Gastrocnemius medialis (tissue), 4 donors: Measurements from ENCODE around the gene MRFAP1. TPM values are rescaled to one million over a fixed set of nuclear protein-coding genes. Genes with fewer than 3 reads are reported as not detected.

Source experiments
- ATAC-seq, 2 donors: fragments of 150-250 bp; one replicate each; pipeline ENCODE4 v1.9.1; 2016
- DNase-seq, 2 donors: peaks; one replicate each; pipeline ENCODE4 v3.0.0-alpha.2; 2019
- H3K27ac ChIP-seq, 4 donors: fragments of 200-600 bp; sonication (generic); 1 replicate in 1 of 4; 2 replicates in 3 of 4; pipeline ENCODE4 v1.5.1; 2016 to 2018; ENCODE audit warnings: mild to moderate bottlenecking in 2 of 4, moderate library complexity in 1 of 4
- H3K27me3 ChIP-seq, 3 donors: fragments of 200-600 bp; sonication (generic) in 2 of 3; 1 replicate in 1 of 3; 2 replicates in 2 of 3; pipeline versions ENCODE4 v1.5.1 to v1.6.0; 2016 to 2019; ENCODE audit warnings: mild to moderate bottlenecking in 1 of 3, moderate library complexity in 1 of 3
- H3K36me3 ChIP-seq, 2 donors: fragments of 200-600 bp; sonication (generic) in 1 of 2; one replicate each; pipeline ENCODE4 v1.5.1; 2017 to 2018
- H3K4me1 ChIP-seq, 2 donors: fragments of 200-600 bp; sonication (generic) in 1 of 2; one replicate each; pipeline ENCODE4 v1.5.1; 2016 to 2017; ENCODE audit warnings: mild to moderate bottlenecking in 2 of 2
- H3K4me3 ChIP-seq, 4 donors: fragments of 200-600 bp; sonication (generic) in 3 of 4; 1 replicate in 1 of 4; 2 replicates in 3 of 4; pipeline ENCODE4 v1.5.1; 2016 to 2019; ENCODE audit warnings: mild to moderate bottlenecking in 2 of 4
- H3K9me3 ChIP-seq, 3 donors: fragments of 200-600 bp; sonication (generic) in 2 of 3; 1 replicate in 1 of 3; 2 replicates in 2 of 3; pipeline ENCODE4 v1.5.1; 2016 to 2019
- POLR2A ChIP-seq, 2 donors: fragments of 450-650 bp; IDR thresholded peaks; one replicate each; pipeline ENCODE4 v1.6.1; 2017; ENCODE audit warnings: antibody characterized with exemption in 2 of 2, mild to moderate bottlenecking in 2 of 2, moderate library complexity in 2 of 2
- in situ Hi-C, 4 donors: fragments of 200-750 bp; cut with MboI; loops; one replicate each; pipeline versions ENCODE4 v1.15.0 to v1.8.0; 2017; ENCODE audit warnings: low sequenced_read_pairs in 4 of 4
- intact Hi-C: fragments of 100-400 bp; cut with DNase I; formaldehyde crosslinking; loops from one replicate; pipeline ENCODE4 v1.15.1; 2023; ENCODE audit warnings: low total_unique reads
- total RNA-seq, 4 donors: library from RNA; depleted of rRNA; stranded (reverse); fragments of >200 nt; gene quantifications; one replicate each; pipeline versions ENCODE4 v1.1.0 to v1.2.3, GENCODE V29; 2016
- TF ChIP-seq, protein P1 (sequence below), 5 experiments: fragments of 450-650 bp in 3 of 5; fragments of 200-600 bp in 2 of 5; sonication (generic) in 2 of 5; IDR thresholded peaks in 4 of 5; conservative IDR thresholded peaks in 1 of 5; 1 replicate in 4 of 5; 2 replicates in 1 of 5; pipeline ENCODE4 v1.5.1; 2016 to 2019; ENCODE audit warnings: antibody characterized with exemption in 5 of 5, mild to moderate bottlenecking in 3 of 5, moderate library complexity in 3 of 5

MRFAP1 gene
- total RNA-seq, 4 donors from 2014 or later = 180 to 281 (median 206) TPM

- no peaks in the 10 kb centered on the region for H3K27me3 ChIP-seq
- intact Hi-C loops (no loop called here), in situ Hi-C loops (no loop called here)
- H3K4me3 ChIP-seq = no peak overlapping the region
- no peak for DNase-seq
- H3K27ac ChIP-seq = no peak overlapping the region
- H3K36me3 ChIP-seq = peaks cover 0 to 2% of the 10 kb centered on the region in 2 donors
- no peak for ATAC-seq
- TF ChIP-seq POLR2A (IDR thresholded peaks at IDR 0.05) = no peak
- TF ChIP-seq, protein P1, sequence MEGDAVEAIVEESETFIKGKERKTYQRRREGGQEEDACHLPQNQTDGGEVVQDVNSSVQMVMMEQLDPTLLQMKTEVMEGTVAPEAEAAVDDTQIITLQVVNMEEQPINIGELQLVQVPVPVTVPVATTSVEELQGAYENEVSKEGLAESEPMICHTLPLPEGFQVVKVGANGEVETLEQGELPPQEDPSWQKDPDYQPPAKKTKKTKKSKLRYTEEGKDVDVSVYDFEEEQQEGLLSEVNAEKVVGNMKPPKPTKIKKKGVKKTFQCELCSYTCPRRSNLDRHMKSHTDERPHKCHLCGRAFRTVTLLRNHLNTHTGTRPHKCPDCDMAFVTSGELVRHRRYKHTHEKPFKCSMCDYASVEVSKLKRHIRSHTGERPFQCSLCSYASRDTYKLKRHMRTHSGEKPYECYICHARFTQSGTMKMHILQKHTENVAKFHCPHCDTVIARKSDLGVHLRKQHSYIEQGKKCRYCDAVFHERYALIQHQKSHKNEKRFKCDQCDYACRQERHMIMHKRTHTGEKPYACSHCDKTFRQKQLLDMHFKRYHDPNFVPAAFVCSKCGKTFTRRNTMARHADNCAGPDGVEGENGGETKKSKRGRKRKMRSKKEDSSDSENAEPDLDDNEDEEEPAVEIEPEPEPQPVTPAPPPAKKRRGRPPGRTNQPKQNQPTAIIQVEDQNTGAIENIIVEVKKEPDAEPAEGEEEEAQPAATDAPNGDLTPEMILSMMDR (IDR thresholded peaks at IDR 0.05 in 4 of 5, conservative IDR thresholded peaks at IDR 0.05 in 1 of 5) = peak in 1 of 5 experiments; percentile 32
- H3K4me1 ChIP-seq = peaks cover 11 to 16% of the 10 kb centered on the region in 2 donors
- no peaks in the 10 kb centered on the region for H3K9me3 ChIP-seq
Observed at GRCh38 chr4:6681191-6681590, 40.7 kb downstream of the MRFAP1 start.

DNA sequence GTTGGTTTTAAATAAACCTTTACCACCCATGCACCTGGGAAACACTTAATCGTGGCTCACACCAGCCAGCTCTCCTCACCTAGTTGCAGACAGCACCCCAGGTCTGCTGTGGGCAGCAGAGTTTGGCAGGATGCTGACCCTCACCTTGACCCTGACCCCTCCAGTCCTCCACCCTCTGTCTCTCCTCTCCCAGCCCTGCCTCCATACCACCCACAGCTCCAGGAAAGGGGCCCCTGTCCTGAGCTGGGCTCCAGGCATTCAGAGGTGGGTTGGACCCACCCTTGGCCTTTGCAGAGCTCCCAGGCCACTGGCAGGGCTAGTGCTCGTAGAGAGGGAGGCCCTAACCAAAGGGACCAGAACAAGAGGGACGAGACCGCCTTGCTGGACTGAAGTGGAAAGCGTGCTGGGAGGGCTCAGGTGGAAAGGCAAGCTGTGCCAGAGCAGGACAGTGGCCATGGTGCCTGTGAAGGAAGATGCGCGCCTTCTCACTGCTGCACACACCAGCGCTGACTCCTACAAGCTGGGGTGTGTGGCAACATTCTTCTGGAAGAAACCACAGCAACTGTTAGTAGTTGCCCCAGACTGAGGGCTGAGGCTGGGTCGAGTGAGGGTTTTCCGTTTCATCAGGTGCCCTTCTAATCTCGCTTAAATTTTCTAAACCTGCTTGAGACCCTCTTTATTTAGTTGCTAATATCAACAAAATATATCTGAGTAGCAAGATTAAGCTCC lies 42.5 kb downstream of the MRFAP1 start:
- TF ChIP-seq, protein P1 (IDR thresholded peaks at IDR 0.05 in 4 of 5, conservative IDR thresholded peaks at IDR 0.05 in 1 of 5) = no peak
- TF ChIP-seq POLR2A (IDR thresholded peaks at IDR 0.05) = no peak
- intact Hi-C loops (no loop called here), in situ Hi-C loops (no loop called here)
- Histone ChIP-seq H3K4me3 (no peak overlapping the region), H3K9me3 (no peaks in the 10 kb centered on the region), H3K27me3 (no peaks in the 10 kb centered on the region), H3K36me3 (no peaks in the 10 kb centered on the region), H3K27ac (no peak overlapping the region), H3K4me1 (no peaks in the 10 kb centered on the region)
- DNase-seq (no peak), ATAC-seq (no peak)

- intact Hi-C loops (no loop called here), in situ Hi-C loops (no loop called here)
- TF ChIP-seq POLR2A (IDR thresholded peaks at IDR 0.05) = no peak
- TF ChIP-seq, protein P1 (IDR thresholded peaks at IDR 0.05 in 4 of 5, conservative IDR thresholded peaks at IDR 0.05 in 1 of 5) = no peak
- H3K27me3 ChIP-seq = no peaks in the 10 kb centered on the region
- ATAC-seq (no peak), DNase-seq (no peak)
- H3K4me1 ChIP-seq = no peaks in the 10 kb centered on the region
- no peaks in the 10 kb centered on the region for H3K9me3 ChIP-seq
- H3K36me3 ChIP-seq = no peaks in the 10 kb centered on the region
- no peak overlapping the region for H3K27ac ChIP-seq
- no peak overlapping the region for H3K4me3 ChIP-seq
Observed at GRCh38 chr4:6684656-6685055, 44.2 kb downstream of the MRFAP1 start.

- ATAC-seq (no peak), DNase-seq (no peak)
- no peak overlapping the region for H3K4me3 ChIP-seq
- intact Hi-C loops = no loop called here
- H3K36me3 ChIP-seq = no peaks in the 10 kb centered on the region
- no peaks in the 10 kb centered on the region for H3K9me3 ChIP-seq
- H3K27me3 ChIP-seq = no peaks in the 10 kb centered on the region
- in situ Hi-C loops = no loop called here
- TF ChIP-seq POLR2A (IDR thresholded peaks at IDR 0.05) = no peak
- TF ChIP-seq, protein P1 (IDR thresholded peaks at IDR 0.05 in 4 of 5, conservative IDR thresholded peaks at IDR 0.05 in 1 of 5) = no peak
- H3K4me1 ChIP-seq = no peaks in the 10 kb centered on the region
- H3K27ac ChIP-seq = no peak overlapping the region
Observed at GRCh38 chr4:6686104-6686787, 45.8 kb downstream of the MRFAP1 start.
